ENCODE measurements around the gene IL15RA.

GRCh38 chr10:6006991-6007390 lies 29.6 kb upstream of the IL15RA start:
- TF ChIP-seq CTCF (IDR thresholded peaks at IDR 0.05; ENCODE audit: insufficient read depth, low read depth, low read length) (no peak), EZH2 (IDR thresholded peaks at IDR 0.05; ENCODE audit: insufficient read depth, low read length) (no peak)
